SK-N-SH (cell line): Measurements from ENCODE around the gene RALY. TPM values are rescaled to one million over a fixed set of nuclear protein-coding genes. Genes with fewer than 3 reads are reported as not detected.

Experiments
- CTCF ChIA-PET: fragments of 300-600, 350-600 bp; formaldehyde crosslinking; extraction: SDS; loops from one replicate; lab custom pipeline; 2021; lab: Yijun Ruan, JAX
- POLR2A ChIA-PET: fragments of 350-600 bp; sonication (Branson Sonifier 250); formaldehyde crosslinking; extraction: SDS; loops from one replicate; lab custom pipeline; 2020; ENCODE audit warnings: antibody characterized with exemption, inconsistent platforms; lab: Yijun Ruan, JAX
- DNase-seq: peaks from one replicate; pipeline ENCODE4 v3.0.0; 2012
- H2AFZ ChIP-seq: fragments of 200-600 bp; sonication (generic); 2 replicates; pipeline ENCODE4 v1.8.1; 2016; ENCODE audit warnings: antibody characterized with exemption, mild to moderate bottlenecking, low read depth
- H3F3A ChIP-seq: fragments of 200-600 bp; sonication (generic); replicated peaks from 2 replicates; pipeline ENCODE3; 2016; ENCODE audit warnings: antibody characterized with exemption, mild to moderate bottlenecking; ENCODE audit not compliant: insufficient read depth
- H3K27ac ChIP-seq, 2 experiments: fragments of 200-500 bp in 1 of 2; fragments of 200-600 bp in 1 of 2; sonication (Bioruptor generic) in 1 of 2; sonication (generic), shearing (Covaris generic) in 1 of 2; 2 replicates each; pipeline versions ENCODE4 v1.5.1 to v1.6.1; 2014 to 2016; ENCODE audit warnings: low read depth in 2 of 2, inconsistent platforms in 1 of 2, low read length in 1 of 2, mild to moderate bottlenecking in 1 of 2, mixed read lengths in 1 of 2
- H3K27me3 ChIP-seq: fragments of 200-600 bp; sonication (generic), shearing (Covaris generic); 2 replicates; pipeline ENCODE4 v1.6.1; 2016; ENCODE audit warnings: mixed run types; ENCODE audit not compliant: insufficient read depth
- H3K36me3 ChIP-seq, 2 experiments: fragments of 200-500 bp in 1 of 2; fragments of 200-600 bp in 1 of 2; sonication (Bioruptor generic) in 1 of 2; sonication (generic) in 1 of 2; replicated peaks in 1 of 2; 2 replicates each; pipeline versions ENCODE3 to v1.5.1; 2014 to 2016; ENCODE audit warnings: low read length in 1 of 2, mild to moderate bottlenecking in 1 of 2; ENCODE audit not compliant: insufficient read depth in 2 of 2, control insufficient read depth in 1 of 2
- H3K4me1 ChIP-seq, 2 experiments: fragments of 200-500 bp in 1 of 2; fragments of 200-600 bp in 1 of 2; sonication (Bioruptor generic) in 1 of 2; sonication (generic), shearing (Covaris generic) in 1 of 2; 2 replicates each; pipeline versions ENCODE4 v1.5.1 to v1.6.1; 2014 to 2016; ENCODE audit warnings: low read depth in 1 of 2, low read length in 1 of 2, mixed run types in 1 of 2; ENCODE audit not compliant: insufficient read depth in 2 of 2, control insufficient read depth in 1 of 2
- H3K4me2 ChIP-seq: fragments of 200-600 bp; sonication (generic), shearing (Covaris generic); 2 replicates; pipeline ENCODE4 v1.6.1; 2017; ENCODE audit warnings: mixed run types
- H3K4me3 ChIP-seq, 2 experiments: fragments of 200-500 bp in 1 of 2; fragments of 200-600 bp in 1 of 2; sonication (Bioruptor generic) in 1 of 2; sonication (generic), shearing (Covaris generic) in 1 of 2; 2 replicates each; pipeline versions ENCODE4 v1.5.1 to v1.8.1; 2014 to 2016; ENCODE audit warnings: low read depth in 2 of 2, inconsistent platforms in 1 of 2, low read length in 1 of 2, mild to moderate bottlenecking in 1 of 2, mixed read lengths in 1 of 2, moderate library complexity in 1 of 2
- H3K79me2 ChIP-seq: fragments of 200-600 bp; sonication (generic); 2 replicates; pipeline ENCODE4 v1.8.1; 2017; ENCODE audit warnings: mild to moderate bottlenecking; ENCODE audit not compliant: insufficient read depth
- H3K9ac ChIP-seq: fragments of 200-600 bp; sonication (generic); 2 replicates; pipeline ENCODE4 v1.6.1; 2017; ENCODE audit warnings: mixed run types
- H3K9me2 ChIP-seq: fragments of 200-600 bp; sonication (generic); 2 replicates; pipeline ENCODE4 v1.6.1; 2017; ENCODE audit warnings: mixed run types
- H3K9me3 ChIP-seq: fragments of 200-600 bp; sonication (generic); 2 replicates; pipeline ENCODE4 v1.6.1; 2017; ENCODE audit warnings: mixed run types, mild to moderate bottlenecking, moderate library complexity
- H4K20me1 ChIP-seq: fragments of 200-600 bp; sonication (generic); 2 replicates; pipeline ENCODE4 v1.6.1; 2017; ENCODE audit warnings: mild to moderate bottlenecking, mixed run types; ENCODE audit not compliant: insufficient read depth
- CHD2 ChIP-seq: fragments of 150-350 bp; IDR thresholded peaks from 2 replicates; pipeline ENCODE4 v1.6.1; 2018; ENCODE audit warnings: low read length; ENCODE audit not compliant: partially characterized antibody
- ELF1 ChIP-seq: IDR thresholded peaks from 2 replicates; pipeline ENCODE4 v1.4.0; 2012
- EZH2phosphoT487 ChIP-seq: fragments of 200-600 bp; sonication (generic); IDR thresholded peaks from 2 replicates; pipeline ENCODE4 v1.6.1; 2017; ENCODE audit warnings: low read depth, mixed run types, mild to moderate bottlenecking, antibody characterized with exemption, moderate library complexity, borderline replicate concordance
- FOSL2 ChIP-seq: IDR thresholded peaks from 2 replicates; pipeline ENCODE4 v1.4.0; 2012; ENCODE audit warnings: low read depth, mild to moderate bottlenecking, moderate library complexity, borderline replicate concordance
- FOXM1 ChIP-seq: IDR thresholded peaks from 2 replicates; pipeline ENCODE4 v1.4.0; 2012; ENCODE audit warnings: low read depth, mild to moderate bottlenecking
- GABPA ChIP-seq: IDR thresholded peaks from 2 replicates; pipeline ENCODE4 v1.4.0; 2012; ENCODE audit warnings: low read depth, mild to moderate bottlenecking
- GATA2 ChIP-seq: sonication (generic); formaldehyde crosslinking; IDR thresholded peaks from 2 replicates; pipeline ENCODE4 v1.5.0; 2020; ENCODE audit warnings: mild to moderate bottlenecking, missing genetic modification reagents
- MXI1 ChIP-seq: IDR thresholded peaks from 2 replicates; pipeline ENCODE4 v1.6.1; 2012; ENCODE audit warnings: mild to moderate bottlenecking, low read depth, low read length, improper control_type of control experiment
- NFIC ChIP-seq: IDR thresholded peaks from 2 replicates; pipeline ENCODE4 v1.4.0; 2012; ENCODE audit warnings: borderline replicate concordance
- POLR2AphosphoS5 ChIP-seq: IDR thresholded peaks from 2 replicates; pipeline ENCODE4 v1.6.1; 2012; ENCODE audit warnings: low read depth, low read length
- RAD21 ChIP-seq: IDR thresholded peaks from 2 replicates; pipeline ENCODE4 v1.6.1; 2012; ENCODE audit warnings: mild to moderate bottlenecking, low read length
- RCOR1 ChIP-seq: fragments of 150-350 bp; IDR thresholded peaks from 2 replicates; pipeline ENCODE4 v1.6.1; 2017; ENCODE audit warnings: antibody characterized with exemption, low read length
- RXRA ChIP-seq: IDR thresholded peaks from 2 replicates; pipeline ENCODE4 v1.4.0; 2012; ENCODE audit warnings: low read depth, mild to moderate bottlenecking, borderline replicate concordance
- TAF1 ChIP-seq: IDR thresholded peaks from 2 replicates; pipeline ENCODE4 v1.6.1; 2012; ENCODE audit warnings: low read depth, mild to moderate bottlenecking, low read length, moderate library complexity, borderline replicate concordance
- TCF12 ChIP-seq: IDR thresholded peaks from 2 replicates; pipeline ENCODE4 v1.4.0; 2012
- WGBS: methylation state at CpG from one replicate; pipeline ENCODE4 v1.1.6; 2017; ENCODE audit warnings: low lambda C conversion rate; 5-methylcytosine and 5-hydroxymethylcytosine counted together
- polyA plus RNA-seq, 3 experiments: library from polyadenylated mRNA; depleted of rRNA; stranded (reverse); fragments of >200 nt; gene quantifications; 2 replicates each; pipeline ENCODE4 v1.2.3, GENCODE V29; 2012
- TF ChIP-seq, protein P1 (sequence below): IDR thresholded peaks from 2 replicates; pipeline ENCODE4; 2012
- TF ChIP-seq, protein P2 (sequence below): IDR thresholded peaks from 2 replicates; pipeline ENCODE4 v1.6.1; 2012; ENCODE audit warnings: mild to moderate bottlenecking, low read depth, low read length, moderate library complexity

Gene RALY
- polyA plus RNA-seq, 1 of the 3 experiments (the other 2 are of a cell fraction) = 130 TPM

DNA sequence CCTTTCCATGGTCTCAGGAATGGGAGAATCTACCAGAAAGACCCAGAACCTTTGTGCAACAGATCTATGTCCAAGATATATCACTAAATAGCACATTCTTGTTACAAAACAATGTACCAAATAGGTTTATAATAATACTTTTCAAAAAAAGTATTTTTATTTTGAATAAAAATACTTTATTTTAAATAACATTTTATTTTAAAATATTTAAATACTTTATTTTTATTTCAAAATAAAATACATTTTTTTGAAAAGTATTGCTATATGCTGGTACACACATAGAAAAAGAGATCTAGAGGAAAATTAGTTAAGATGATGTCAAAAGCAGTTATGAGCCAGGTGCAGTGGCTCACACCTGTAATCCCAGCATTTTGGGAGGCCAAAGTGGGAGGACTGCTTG lies 16.8 kb upstream of the RALY start:
- DNase-seq = no peak
- no peaks in the 10 kb centered on the region for H4K20me1 ChIP-seq
- no peak for TF ChIP-seq TCF12
- no peak for TF ChIP-seq GABPA

DNA sequence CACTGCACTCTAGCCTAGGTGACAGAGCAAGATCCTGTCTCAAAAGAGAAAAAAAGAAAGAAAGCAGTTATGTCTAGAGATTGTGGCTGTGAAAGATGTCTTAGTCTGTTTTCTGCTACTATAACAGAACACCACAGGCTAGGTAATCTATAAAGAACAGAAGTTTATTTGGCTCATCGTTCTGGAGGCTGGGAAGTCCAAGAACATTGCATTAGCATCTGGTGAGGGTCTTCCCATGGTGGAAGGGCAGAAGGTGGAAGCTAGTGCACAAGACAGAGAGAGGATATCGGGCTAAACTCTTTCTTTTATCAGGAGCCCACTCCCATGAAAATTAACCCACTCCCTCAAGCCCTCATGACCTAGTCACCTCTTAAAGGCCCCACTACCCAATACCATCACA lies 16.2 kb upstream of the RALY start:
- DNase-seq = no peak
- Histone ChIP-seq H3K27ac (no peak overlapping the region), H3K9ac (no peak overlapping the region), H3K4me3 (no peak overlapping the region), H2AFZ (no peak overlapping the region), H3K4me1 (no peaks in the 10 kb centered on the region), H3K36me3 (no peaks in the 10 kb centered on the region), H3F3A (no peaks in the 10 kb centered on the region), H3K9me2 (no peaks in the 10 kb centered on the region), H3K9me3 (no peaks in the 10 kb centered on the region), H3K27me3 (no peaks in the 10 kb centered on the region; the same call in 1 of the 2 replicates), H3K4me2 (no peak overlapping the region), H4K20me1 (no peaks in the 10 kb centered on the region), H3K79me2 (no peaks in the 10 kb centered on the region)
- CTCF ChIA-PET = no interaction called here
- TF ChIP-seq MXI1 (no peak), ELF1 (no peak), NFIC (no peak), FOSL2 (no peak), RXRA (no peak), TCF12 (no peak), TAF1 (no peak), RCOR1 (no peak), RAD21 (no peak), GATA2 (CRISPR knock-in tag) (no peak), CHD2 (no peak), POLR2AphosphoS5 (no peak), EZH2phosphoT487 (no peak), FOXM1 (no peak)
- TF ChIP-seq, protein P1, sequence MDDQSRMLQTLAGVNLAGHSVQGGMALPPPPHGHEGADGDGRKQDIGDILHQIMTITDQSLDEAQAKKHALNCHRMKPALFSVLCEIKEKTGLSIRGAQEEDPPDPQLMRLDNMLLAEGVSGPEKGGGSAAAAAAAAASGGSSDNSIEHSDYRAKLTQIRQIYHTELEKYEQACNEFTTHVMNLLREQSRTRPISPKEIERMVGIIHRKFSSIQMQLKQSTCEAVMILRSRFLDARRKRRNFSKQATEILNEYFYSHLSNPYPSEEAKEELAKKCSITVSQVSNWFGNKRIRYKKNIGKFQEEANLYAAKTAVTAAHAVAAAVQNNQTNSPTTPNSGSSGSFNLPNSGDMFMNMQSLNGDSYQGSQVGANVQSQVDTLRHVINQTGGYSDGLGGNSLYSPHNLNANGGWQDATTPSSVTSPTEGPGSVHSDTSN = no peak
- TF ChIP-seq, protein P2, sequence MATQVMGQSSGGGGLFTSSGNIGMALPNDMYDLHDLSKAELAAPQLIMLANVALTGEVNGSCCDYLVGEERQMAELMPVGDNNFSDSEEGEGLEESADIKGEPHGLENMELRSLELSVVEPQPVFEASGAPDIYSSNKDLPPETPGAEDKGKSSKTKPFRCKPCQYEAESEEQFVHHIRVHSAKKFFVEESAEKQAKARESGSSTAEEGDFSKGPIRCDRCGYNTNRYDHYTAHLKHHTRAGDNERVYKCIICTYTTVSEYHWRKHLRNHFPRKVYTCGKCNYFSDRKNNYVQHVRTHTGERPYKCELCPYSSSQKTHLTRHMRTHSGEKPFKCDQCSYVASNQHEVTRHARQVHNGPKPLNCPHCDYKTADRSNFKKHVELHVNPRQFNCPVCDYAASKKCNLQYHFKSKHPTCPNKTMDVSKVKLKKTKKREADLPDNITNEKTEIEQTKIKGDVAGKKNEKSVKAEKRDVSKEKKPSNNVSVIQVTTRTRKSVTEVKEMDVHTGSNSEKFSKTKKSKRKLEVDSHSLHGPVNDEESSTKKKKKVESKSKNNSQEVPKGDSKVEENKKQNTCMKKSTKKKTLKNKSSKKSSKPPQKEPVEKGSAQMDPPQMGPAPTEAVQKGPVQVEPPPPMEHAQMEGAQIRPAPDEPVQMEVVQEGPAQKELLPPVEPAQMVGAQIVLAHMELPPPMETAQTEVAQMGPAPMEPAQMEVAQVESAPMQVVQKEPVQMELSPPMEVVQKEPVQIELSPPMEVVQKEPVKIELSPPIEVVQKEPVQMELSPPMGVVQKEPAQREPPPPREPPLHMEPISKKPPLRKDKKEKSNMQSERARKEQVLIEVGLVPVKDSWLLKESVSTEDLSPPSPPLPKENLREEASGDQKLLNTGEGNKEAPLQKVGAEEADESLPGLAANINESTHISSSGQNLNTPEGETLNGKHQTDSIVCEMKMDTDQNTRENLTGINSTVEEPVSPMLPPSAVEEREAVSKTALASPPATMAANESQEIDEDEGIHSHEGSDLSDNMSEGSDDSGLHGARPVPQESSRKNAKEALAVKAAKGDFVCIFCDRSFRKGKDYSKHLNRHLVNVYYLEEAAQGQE = no peak
- POLR2A ChIA-PET = no interaction called here
- 27% methylated on average over 2 of the region's 2 CpGs for WGBS

More for the DNA sequence above, 16.8 kb upstream of the RALY start:
- no peak overlapping the region for H3K9ac ChIP-seq
- no peak overlapping the region for H3K4me3 ChIP-seq
- no peaks in the 10 kb centered on the region for H3K4me1 ChIP-seq
- no peak overlapping the region for H3K4me2 ChIP-seq
- H3K9me2 ChIP-seq = no peaks in the 10 kb centered on the region
- H3K27me3 ChIP-seq = no peaks in the 10 kb centered on the region; the same call in 1 of the 2 replicates
- CTCF ChIA-PET = no interaction called here
- no peaks in the 10 kb centered on the region for H3K36me3 ChIP-seq
- POLR2A ChIA-PET = no interaction called here
- H3K27ac ChIP-seq = no peak overlapping the region
- H2AFZ ChIP-seq = no peak overlapping the region
- H3F3A ChIP-seq = no peaks in the 10 kb centered on the region
- no peaks in the 10 kb centered on the region for H3K9me3 ChIP-seq
- H3K79me2 ChIP-seq = no peaks in the 10 kb centered on the region
